8988T (cell line): Measurements from ENCODE around the gene UBXN7.
"Not testable (repeated sequence)": the region's sequence is repeated elsewhere in the genome, so short reads cannot be mapped to it uniquely, and the experiment has no call there.

Experiments used
- DNase-seq: peaks from one replicate; pipeline ENCODE4 v3.0.0; 2011

The UBXN7 gene

DNA sequence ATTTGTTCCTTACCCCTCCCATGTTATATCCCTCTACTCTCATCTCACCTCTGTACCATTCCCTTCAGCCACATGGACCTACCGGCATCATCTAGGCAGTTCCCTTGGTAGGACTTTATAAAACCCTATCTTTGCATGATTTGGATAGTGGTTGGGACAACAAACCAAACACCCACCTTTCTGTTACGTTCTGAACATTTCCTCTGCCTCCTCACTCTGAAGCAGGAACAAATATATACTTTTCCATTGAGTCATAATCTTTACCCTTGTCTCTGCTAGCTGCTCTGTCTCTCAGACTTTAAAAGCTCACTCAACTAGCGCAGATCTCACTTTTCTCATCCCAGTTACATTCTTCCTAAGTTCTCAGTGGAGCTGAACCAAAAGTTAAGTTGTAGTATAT lies 17.8 kb downstream of the UBXN7 start:
- no peak for DNase-seq

DNA sequence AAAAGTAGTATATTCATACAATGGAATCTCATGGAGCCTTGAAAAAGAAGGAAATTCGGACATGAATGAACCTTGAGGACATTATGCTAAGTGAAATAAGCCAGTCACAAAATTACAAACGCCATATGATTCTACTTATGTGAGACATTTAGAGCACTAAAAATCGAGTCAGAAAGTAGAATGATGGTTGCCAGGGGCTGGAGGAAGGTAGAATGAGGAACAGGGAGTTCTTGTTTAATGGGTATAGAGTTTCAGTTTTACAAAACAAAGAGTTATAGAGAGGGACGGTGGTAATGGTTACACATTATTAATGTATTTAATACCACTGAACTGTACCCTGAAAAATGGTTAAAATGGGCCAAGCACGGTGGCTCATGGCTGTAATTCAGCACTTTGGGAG lies 19.5 kb downstream of the UBXN7 start:
- no peak for DNase-seq

DNA sequence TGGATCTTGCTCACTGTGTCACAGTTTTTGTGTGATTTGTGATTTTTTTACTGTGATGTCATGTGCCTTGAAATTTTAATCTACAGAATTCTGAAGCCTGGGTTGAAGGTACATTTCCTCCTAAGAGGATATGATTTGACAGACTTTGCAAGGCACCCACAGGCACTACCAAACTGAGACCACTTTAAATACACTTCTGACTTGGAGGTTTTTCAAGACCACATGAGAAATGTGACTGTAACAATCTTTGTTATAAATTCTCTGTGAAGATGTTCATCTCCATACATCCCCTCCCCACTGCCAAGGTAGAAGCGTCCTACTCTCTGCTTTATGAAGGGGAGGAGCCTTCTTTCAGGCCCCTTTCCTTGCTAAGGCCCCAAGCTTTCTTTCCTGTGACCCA lies 22.8 kb downstream of the UBXN7 start:
- DNase-seq, result no peak

DNA sequence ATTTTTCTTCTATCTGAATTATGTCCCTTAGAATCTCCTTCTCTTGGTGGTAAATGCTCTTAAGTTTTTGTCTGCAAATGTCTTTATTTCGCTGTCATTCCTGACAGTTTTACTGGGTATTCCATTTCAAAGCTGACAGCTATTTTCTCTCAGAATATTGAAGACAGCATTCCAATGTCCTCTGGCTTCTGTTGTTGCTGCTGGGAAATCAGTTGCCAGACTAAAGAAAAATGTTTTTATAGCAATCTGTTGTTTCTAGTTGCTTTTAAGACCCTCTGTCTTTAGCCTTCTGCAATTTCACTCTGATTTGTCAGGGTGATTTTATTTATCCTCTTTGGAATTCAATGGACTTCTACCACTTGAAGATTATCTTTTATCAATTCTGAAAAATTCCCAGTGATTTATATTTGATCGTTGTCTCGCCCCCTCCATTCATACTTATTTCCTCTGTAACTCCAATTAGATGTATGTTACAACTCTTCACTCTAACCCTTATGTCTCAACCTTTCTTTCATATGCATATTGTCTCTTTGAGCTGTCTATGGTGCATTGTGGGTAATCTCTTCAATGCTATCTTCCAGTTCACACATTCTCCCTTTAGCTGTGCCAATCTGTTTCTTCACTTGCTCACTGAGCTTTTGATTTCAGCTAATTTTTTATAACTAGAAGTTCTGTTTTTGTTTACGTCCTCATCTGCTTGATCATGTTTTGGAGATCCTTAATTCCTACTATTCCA lies 23.5 kb downstream of the UBXN7 start:
- no peak for DNase-seq

DNA sequence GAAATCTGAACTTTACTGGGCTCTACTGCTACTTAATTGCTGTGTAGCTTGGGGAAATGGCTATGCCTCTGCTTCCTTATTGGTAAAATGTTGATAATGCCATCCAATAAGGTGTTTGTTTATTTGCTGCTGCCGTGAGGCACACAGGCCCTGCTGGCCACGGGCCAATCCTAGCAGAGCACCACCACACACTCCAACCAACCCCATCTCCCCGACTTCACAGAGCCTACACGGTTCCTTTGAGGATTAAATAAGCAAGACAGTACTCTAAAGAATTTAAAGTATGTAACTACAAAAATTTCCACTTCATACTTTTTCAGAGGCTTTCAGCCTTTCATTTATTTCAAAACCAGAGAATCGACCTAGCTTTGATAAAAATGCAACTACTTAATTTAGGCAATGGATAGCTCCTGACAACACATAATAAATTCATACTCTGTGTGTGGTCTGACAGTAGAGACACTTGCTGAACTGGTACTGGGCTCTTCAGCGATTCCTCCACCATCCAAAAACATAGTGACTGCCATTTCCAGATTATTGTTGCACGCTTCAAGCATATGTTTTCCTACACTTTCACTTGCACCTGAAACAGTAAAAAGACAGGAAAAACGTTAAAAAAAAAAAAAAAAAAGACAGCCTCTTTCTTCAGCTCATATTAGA lies 25.3 kb downstream of the UBXN7 start:
- DNase-seq, result peak; percentile 46

DNA sequence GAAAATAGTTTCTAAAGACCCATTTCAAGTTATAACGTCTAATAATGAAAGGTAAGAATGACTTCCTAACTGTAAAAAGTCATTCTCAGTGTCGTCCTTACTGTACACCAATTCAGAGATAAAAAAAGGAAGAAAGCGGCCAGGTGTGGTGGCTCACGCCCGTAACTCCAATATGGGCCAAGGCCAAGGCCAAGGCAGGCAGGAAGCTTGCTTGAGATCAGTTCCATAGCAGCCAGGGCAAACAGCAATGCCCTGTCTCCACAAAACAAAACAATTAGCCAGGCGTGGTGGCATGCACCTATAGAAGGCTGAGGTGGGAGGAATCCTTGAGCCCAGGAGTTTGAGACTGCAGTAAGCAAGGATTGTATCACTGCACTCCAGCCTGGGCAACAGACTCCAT lies 31.9 kb downstream of the UBXN7 start:
- DNase-seq, result no peak

DNA sequence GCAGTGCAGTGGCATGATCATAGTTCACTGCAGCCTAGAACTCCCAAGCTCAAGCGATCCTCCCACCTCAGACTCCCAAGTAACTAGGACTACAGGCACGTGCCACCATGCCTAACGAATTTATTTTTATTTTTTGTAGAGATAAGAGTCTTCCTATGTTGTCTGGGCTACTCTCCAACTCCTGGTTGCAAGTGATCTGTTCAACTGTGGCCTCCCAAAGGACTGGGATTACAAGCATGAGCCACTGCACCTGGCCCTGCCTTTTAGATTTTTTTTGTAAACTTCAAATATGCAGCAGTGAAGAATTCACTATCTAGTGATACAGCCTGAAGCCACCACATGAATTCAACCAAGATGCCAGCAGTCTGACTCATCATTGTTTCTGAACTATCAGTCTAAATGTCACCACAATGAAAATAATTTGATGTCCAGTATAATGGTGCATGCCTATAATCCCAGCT lies 32.7 kb downstream of the UBXN7 start:
- peak; percentile 45 for DNase-seq

DNA sequence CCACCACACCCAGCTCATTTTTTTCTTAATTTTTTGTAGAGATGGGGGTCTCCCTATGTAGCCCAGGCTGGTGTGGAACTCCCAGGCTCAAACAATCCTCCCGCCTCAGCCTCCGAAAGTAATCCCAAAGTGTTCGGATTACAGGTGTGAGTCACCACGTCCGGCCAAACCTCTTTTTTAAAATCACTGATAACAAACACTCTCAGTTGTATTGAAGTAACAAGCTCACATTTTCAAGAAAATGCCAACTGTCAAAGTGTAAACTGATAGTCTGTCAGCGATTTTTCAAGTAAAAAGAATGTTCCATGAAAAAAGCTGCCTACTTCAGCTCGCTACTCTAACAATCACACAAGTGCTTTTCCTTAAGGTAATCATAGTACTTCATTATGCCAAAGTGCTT lies 33.4 kb downstream of the UBXN7 start:
- no peak for DNase-seq

DNA sequence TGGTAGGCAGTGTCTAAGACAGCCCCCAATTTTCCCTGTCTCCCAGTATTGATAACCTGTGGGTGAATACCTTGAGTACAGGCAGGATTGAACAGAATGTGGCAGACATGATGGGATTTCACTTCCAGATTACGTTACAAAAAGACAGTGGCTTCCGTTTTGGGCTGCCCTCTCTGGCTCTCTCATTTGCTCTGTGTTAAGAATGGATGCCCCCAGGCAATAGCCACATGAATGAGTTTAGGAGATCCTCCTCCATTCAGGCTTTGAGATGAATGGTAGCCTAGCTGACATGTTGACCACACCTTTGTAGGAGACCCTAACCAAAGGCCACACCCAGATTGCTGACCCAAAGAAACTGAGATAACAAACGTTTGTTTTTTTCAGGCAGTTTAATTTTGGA lies 34.3 kb downstream of the UBXN7 start:
- DNase-seq, result no peak

DNA sequence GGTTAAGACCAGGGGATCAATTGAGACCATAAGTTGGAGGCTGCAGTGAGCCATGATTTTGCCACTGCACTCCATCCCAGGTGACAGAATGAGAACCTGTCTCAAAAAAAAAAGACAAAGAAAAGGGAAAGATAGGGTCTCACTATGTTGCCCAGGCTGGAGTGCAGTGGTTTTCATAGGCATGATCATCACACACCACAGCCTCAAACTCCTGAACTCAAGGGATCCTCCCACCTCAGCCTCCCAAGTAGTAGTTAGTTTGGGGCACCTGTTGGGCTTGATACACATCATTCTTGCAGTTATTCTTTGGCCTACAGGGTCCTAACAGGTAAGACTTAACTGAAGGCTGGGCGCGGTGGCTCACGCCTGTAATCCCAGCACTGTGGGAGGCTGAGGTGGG lies 42.1 kb downstream of the UBXN7 start:
- no peak for DNase-seq

DNA sequence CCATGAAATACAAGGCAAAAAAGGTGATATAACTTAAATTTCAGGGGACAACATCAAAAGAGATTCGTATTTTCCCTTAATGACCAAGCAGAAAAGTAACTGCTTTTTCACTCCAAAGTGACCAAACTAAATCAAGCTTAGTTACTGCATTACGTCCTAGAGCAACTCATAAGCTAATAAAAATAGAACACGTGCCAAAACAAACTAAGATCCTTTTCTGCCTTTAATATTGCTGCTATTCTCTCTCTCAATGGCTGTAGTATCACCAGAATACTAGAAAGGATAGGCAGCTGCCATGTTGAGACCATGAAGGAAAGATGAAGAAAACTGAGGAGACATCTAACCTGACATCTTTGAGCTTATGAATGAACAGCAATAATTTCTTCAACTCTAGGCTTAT lies 43.3 kb downstream of the UBXN7 start:
- DNase-seq, result no peak

DNA sequence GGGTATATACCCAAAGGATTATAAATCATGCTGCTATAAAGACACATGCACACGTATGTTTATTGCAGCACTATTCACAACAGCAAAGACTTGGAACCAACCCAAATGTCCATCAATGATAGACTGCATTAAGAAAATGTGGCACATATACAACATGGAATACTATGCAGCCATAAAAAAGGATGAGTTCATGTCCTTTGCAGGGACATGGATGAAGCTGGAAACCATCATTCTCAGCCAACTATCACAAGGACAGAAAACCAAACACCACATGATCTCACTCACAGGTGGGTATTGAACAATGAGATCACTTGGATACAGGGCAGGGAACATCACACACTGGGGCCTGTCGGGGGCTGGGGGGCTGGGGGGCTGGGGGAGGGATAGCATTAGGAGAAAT lies 44.3 kb downstream of the UBXN7 start:
- not testable (repeated sequence) for DNase-seq

DNA sequence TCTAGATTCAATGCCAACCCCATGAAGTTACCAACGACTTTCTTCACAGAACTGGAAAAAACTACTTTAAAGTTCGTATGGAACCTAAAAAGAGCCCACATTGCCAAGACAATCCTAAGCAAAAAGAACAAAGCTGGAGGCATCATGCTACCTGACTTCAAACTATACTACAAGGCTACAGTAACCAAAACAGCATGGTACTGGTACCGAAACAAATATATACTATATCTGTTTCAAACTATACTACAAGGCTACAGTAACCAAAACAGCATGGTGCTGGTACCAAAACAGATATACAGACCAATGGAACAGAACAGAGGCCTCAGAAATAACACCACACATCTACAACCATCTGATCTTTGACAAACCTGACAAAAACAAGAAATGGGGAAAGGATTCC lies 45.4 kb downstream of the UBXN7 start:
- not testable (repeated sequence) for DNase-seq

DNA sequence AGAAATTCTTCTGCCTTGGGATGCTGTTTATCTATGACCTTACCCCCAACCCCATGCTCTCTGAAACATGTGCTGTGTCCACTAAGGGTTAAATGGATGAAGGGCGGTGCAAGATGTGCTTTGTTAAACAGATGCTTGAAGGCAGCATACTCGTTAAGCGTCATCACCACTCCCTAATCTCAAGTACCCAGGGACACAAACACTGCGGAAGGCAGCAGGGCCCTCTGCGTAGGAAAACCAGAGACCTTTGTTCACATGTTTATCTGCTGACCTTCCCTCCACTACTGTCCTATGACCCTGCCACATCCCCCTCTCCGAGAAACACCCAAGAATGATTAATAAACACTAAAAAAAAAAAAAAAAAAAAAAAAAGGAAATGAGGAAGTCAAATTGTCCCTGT lies 46.2 kb downstream of the UBXN7 start:
- DNase-seq, result not testable (repeated sequence)

DNA sequence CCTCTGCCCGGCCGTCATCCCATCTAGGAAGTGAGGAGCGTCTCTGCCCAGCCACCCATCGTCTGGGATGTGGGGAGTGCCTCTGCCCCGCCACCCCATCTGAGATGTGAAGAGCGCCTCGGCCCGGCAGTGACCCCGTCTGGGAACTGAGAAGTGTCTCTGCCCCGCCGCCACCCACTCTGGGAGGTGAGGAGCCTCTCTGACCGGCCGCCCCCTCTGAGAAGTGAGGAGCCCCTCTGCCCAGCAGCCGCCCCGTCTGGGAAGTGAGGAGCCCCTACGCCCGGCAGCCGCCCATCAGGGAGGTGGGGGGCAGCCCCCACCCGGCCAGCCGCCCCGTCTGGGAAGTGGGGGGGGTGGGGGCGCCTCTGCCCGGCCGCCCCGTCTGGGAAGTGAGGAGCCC lies 46.8 kb downstream of the UBXN7 start:
- not testable (repeated sequence) for DNase-seq

DNA sequence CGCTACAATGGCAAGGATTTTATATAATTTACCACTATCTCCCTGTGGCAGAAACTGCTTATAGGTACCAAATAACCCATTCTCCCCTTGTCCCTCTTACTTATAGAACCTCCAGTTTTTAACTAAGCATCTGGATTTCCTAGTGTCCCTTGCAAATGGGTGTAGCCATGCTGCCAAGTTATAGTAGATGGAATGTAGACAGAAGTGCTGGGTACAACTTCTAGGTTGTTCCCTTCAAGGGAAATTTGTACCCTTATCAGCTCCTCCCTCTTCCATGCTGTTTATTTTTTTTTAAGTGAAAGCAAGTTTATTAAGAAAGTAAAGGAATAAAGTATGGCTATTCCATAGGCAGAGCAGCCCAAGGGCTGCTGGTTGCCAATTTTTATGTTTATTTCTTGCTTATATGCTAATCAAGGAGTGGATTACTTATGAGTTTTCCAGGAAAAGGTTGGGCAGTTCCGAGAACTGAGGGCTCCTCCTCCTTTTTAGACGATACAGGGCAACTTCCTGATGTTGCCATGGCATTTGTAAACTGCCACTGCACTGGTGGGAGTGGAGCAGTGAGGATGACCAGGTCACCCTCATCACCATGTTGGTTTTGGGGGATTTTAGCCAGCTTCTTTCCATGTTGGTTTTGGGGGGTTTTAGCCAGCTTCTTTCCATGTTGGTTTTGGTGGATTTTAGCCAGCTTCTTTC lies 53.9 kb downstream of the UBXN7 start:
- DNase-seq, result no peak

DNA sequence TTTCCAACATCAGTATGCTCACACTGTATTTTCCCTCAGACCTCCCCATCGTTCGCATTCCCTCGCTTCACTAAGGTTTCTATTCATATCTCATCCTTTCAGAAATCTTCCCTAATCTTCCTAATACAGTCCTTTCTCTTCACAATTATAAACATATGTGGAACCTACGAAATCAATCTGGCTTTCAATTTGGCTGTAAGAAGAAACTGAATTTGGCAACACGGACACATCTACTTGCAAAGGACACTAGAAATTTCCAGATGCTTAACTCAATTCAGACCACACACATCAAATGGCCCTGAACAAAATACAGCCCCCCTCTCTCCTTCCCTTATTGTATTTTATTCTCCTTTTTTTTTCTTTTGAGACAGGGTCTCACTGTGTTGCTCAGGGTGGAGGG lies 54.9 kb downstream of the UBXN7 start:
- DNase-seq, result no peak

DNA sequence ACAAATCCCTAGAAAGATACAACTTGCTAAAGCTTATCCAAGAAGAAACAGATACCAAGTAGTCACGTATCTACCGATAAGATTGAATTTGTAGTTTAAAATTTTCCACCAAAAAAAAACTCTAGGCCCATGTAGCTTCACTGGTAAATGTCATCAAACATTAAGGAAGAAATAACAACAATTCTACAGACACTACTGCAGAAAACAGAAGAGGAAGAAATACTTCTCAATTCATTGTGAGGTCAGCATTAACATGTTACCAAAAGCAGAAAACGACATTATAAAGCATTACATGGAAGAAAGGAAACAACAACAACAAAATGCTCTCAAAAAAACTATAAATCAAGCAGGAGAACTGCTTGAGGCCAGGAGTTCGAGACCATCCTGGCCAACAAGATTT lies 66.5 kb downstream of the UBXN7 start:
- DNase-seq, result no peak

DNA sequence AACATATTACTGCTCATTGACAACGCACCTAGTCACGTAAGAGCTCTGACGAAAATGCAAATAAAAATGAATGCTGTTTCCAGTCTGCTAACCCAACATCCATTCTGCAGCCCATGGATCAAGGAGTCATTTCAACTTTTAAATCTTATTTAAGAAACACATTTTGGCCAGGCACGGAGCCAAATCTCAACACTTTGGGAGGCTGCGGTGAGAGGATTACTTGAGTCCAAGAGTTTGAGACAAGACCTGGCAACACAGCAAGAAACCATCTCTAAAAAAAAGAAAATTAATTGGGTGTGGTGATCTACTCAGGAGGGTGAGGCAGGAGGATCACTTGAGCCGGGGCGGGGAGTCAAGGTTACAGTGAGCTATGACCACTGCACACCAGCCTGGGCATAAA lies 71.6 kb downstream of the UBXN7 start:
- DNase-seq, result no peak

DNA sequence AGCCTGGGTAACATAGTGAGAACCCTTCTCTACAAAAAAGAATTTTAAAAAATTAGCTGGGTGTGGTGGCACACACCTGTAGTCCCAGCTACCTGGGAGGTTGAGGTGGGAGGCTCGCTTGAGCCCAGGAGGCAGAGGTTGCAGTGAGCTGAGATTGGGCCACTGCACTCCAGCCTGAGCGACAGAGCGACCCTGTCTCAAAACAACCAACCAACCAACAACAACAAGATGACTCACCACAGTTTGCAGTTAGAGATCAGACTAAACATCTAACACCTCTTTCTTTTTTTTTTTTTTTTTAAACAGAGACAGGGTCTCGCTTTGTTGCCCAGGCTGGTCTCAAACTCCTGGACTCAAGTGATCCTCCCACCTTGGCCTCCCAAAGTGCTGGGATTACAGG lies 73.7 kb downstream of the UBXN7 start:
- not testable (repeated sequence) for DNase-seq

DNA sequence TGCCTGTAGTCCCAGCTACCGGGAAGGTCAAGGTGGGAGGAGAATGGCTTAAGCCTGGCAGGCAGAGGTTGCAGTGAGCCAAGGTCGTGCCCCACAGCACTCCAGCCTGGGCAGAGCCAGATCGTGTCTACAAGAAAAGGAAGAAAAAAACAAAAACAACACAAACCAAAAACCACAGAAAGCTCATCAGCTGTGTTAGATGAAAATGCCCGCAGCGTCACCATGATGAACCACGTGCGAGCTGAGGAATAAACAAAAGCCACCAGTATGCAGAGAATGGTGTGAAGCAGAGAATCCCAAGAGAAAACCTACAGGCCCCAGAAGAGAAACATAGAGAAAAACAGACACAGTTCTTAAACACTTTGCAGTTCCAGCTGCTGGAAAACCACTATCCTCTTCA lies 74.3 kb downstream of the UBXN7 start:
- no peak for DNase-seq

DNA sequence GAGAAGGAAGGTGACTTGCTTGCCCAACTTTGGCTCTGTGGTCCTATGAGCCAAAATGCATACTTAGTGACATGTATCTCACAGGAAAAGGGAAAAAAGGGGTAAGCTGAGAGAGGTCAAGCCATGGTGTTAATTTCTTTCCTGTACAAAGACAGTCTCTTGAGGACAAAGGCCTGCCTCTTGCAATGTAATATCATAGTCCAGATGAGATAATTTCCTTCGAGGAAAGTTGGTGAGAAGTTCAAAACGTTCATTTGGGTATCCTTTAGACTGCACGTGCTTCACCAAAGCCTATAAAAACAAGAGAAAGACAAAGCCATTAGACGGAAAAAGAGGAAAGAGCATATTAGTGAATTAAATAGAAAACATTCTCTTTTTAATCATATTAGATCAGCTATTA lies 75.7 kb downstream of the UBXN7 start:
- no peak for DNase-seq

DNA sequence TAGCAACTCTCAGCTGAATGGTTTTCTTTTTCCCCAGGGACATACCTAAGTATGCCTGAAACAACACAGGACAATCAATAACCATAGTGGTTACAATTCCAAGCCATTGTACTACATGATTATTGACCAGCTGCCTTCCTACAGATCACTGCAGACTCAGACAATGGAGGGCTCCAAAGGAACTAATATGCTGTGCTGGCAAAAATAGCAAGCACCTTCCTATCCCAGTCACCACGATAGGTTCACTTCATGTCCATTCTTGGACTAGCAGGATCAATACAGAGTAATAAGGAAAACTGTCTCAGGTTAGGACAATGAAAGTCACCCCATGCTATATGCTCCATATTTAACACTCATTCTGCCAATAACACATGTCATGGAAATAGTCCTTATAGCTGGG lies 76.6 kb downstream of the UBXN7 start:
- DNase-seq, result no peak

DNA sequence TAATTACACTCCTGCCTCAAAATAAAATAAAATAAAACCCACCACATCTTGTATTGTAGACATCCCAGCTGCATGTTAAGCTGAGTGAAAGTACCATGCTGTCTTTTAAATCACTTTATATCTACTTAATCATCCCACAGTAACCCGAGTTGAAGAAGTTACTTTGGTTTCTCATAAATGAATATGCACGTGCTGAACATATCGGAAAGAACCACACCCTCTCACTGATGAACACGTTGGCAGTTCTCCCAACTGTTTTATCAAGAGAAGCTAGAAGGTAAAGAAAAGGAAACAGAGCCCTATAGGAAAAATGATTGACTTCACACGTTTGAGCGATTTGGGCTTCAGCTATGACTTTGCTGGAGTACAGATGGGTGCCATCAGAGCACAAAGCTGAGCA lies 78.1 kb downstream of the UBXN7 start:
- DNase-seq, result no peak
